Neural progenitor cell (in vitro differentiated cells): ENCODE measurements around the gene SUN1. TPM values are rescaled to one million over a fixed set of nuclear protein-coding genes. Genes with fewer than 3 reads are reported as not detected.

ENCODE experiments used
- DNase-seq: peaks from one replicate; pipeline ENCODE4 v3.0.0-alpha.2; 2016; ENCODE audit warnings: low spot score
- H2AFZ ChIP-seq: fragments of 200-600 bp; sonication (generic); replicated peaks from 2 replicates; pipeline ENCODE4 v1.6.1; 2016; ENCODE audit warnings: antibody characterized with exemption
- H3F3A ChIP-seq: fragments of 200-600 bp; sonication (generic); 2 replicates; pipeline ENCODE4 v1.6.1; 2016; ENCODE audit warnings: antibody characterized with exemption, low read depth
- H3K27ac ChIP-seq: fragments of 200-600 bp; sonication (generic); 2 replicates; pipeline ENCODE4 v1.5.1; 2016; ENCODE audit warnings: mild to moderate bottlenecking
- H3K27me3 ChIP-seq: fragments of 200-600 bp; sonication (generic); 2 replicates; pipeline ENCODE4 v1.6.1; 2016; ENCODE audit warnings: mild to moderate bottlenecking, moderate library complexity
- H3K36me3 ChIP-seq: fragments of 200-600 bp; sonication (generic); 2 replicates; pipeline ENCODE4 v1.5.1; 2016
- H3K4me1 ChIP-seq: fragments of 200-600 bp; sonication (generic); 2 replicates; pipeline ENCODE4 v1.6.1; 2016; ENCODE audit warnings: mixed run types
- H3K4me2 ChIP-seq: fragments of 200-600 bp; sonication (generic); 2 replicates; pipeline ENCODE4 v1.6.1; 2016
- H3K4me3 ChIP-seq: fragments of 200-600 bp; sonication (generic); 2 replicates; pipeline ENCODE4 v1.5.1; 2016
- H3K79me2 ChIP-seq: fragments of 200-600 bp; sonication (generic); 2 replicates; pipeline ENCODE4 v1.6.1; 2016; ENCODE audit warnings: low read depth
- H3K9ac ChIP-seq: fragments of 200-600 bp; sonication (generic); 2 replicates; pipeline ENCODE4 v1.6.1; 2016
- H3K9me3 ChIP-seq: fragments of 200-600 bp; sonication (generic); 2 replicates; pipeline ENCODE4 v1.5.1; 2016; ENCODE audit warnings: low read depth
- H4K20me1 ChIP-seq: fragments of 200-600 bp; sonication (generic); 2 replicates; pipeline ENCODE4 v1.6.1; 2016; ENCODE audit warnings: low read depth
- H3K27ac Mint-ChIP-seq: 3 replicates; pipeline ENCODE4 v1.8.0; 2021; ENCODE audit warnings: mixed read lengths
- H3K27me3 Mint-ChIP-seq: 2 replicates; pipeline ENCODE4 v1.8.0; 2022; ENCODE audit warnings: low read depth, mild to moderate bottlenecking, inconsistent platforms, moderate library complexity, mixed read lengths; ENCODE audit not compliant: insufficient read depth
- H3K36me3 Mint-ChIP-seq: 3 replicates; pipeline ENCODE4 v1.8.0; 2021; ENCODE audit warnings: mixed read lengths
- H3K4me1 Mint-ChIP-seq: 3 replicates; pipeline ENCODE4 v1.8.0; 2021; ENCODE audit warnings: mixed read lengths
- H3K4me3 Mint-ChIP-seq: 3 replicates; pipeline ENCODE4 v1.8.0; 2021; ENCODE audit warnings: mild to moderate bottlenecking, moderate library complexity, mixed read lengths
- H3K9me3 Mint-ChIP-seq: 3 replicates; pipeline ENCODE4 v1.8.0; 2020; ENCODE audit warnings: mixed read lengths
- CTCF ChIP-seq: fragments of 200-600 bp; sonication (generic); IDR thresholded peaks from 2 replicates; pipeline ENCODE4 v1.5.1; 2017; ENCODE audit warnings: antibody characterized with exemption, mild to moderate bottlenecking
- EZH2 ChIP-seq: fragments of 200-600 bp; sonication (generic); IDR thresholded peaks from 2 replicates; pipeline ENCODE4 v1.6.1; 2017; ENCODE audit warnings: antibody characterized with exemption, mild to moderate bottlenecking, moderate library complexity
- EZH2phosphoT487 ChIP-seq: fragments of 200-600 bp; sonication (generic); IDR thresholded peaks from 2 replicates; pipeline ENCODE4 v1.6.1; 2017; ENCODE audit warnings: antibody characterized with exemption
- total RNA-seq: library from RNA; depleted of rRNA; stranded (reverse); fragments of >200 nt; gene quantifications from 2 replicates; pipeline ENCODE4 v1.2.3, GENCODE V29; 2015; ENCODE audit warnings: low replicate concordance

The SUN1 gene
- total RNA-seq, 1 donor from 2014 or later = 104 TPM

- Histone ChIP-seq H3K36me3 (no peaks in the 10 kb centered on the region), H3K4me2 (peak overlapping the region; percentile 72), H3K79me2 (no peaks in the 10 kb centered on the region), H3K4me3 (peak overlapping the region; percentile 39), H3K9ac (no peak overlapping the region), H3K9me3 (no peaks in the 10 kb centered on the region), H4K20me1 (no peaks in the 10 kb centered on the region), H3K27me3 (peaks cover 63% of the 10 kb centered on the region), H3K27ac (no peak overlapping the region), H3K4me1 (no peaks in the 10 kb centered on the region), H3F3A (no peaks in the 10 kb centered on the region), H2AFZ (peak overlapping the region; percentile 76)
- DNase-seq = peak; percentile 58
- Mint-ChIP-seq H3K9me3 (no peaks in the 10 kb centered on the region), H3K27ac (no peak overlapping the region), H3K4me1 (no peaks in the 10 kb centered on the region), H3K27me3 (peaks cover 13% of the 10 kb centered on the region), H3K36me3 (no peaks in the 10 kb centered on the region), H3K4me3 (no peak overlapping the region)
- TF ChIP-seq EZH2phosphoT487 (peak; percentile 82), EZH2 (peak; percentile 84), CTCF (no peak)
Measured at GRCh38 chr7:909358-910329, 77.4 kb downstream of the SUN1 start.

- H3K4me3 Mint-ChIP-seq = peak overlapping the region; percentile 60
- Histone ChIP-seq H4K20me1 (no peaks in the 10 kb centered on the region), H3K9me3 (no peaks in the 10 kb centered on the region), H3K4me2 (no peak overlapping the region), H3K27ac (no peak overlapping the region), H3K27me3 (peaks cover 55% of the 10 kb centered on the region), H2AFZ (no peak overlapping the region), H3K9ac (no peak overlapping the region), H3K4me3 (no peak overlapping the region), H3K36me3 (no peaks in the 10 kb centered on the region), H3K79me2 (no peaks in the 10 kb centered on the region), H3F3A (no peaks in the 10 kb centered on the region), H3K4me1 (no peaks in the 10 kb centered on the region)
- no peak overlapping the region for H3K27ac Mint-ChIP-seq
- H3K9me3 Mint-ChIP-seq = no peaks in the 10 kb centered on the region
- H3K36me3 Mint-ChIP-seq = no peaks in the 10 kb centered on the region
- TF ChIP-seq EZH2phosphoT487 (no peak), EZH2 (no peak), CTCF (no peak)
- peaks cover 17% of the 10 kb centered on the region for H3K27me3 Mint-ChIP-seq
- no peak for DNase-seq
- peaks cover 5% of the 10 kb centered on the region for H3K4me1 Mint-ChIP-seq
Measured at GRCh38 chr7:910441-910861, 78.2 kb downstream of the SUN1 start.

- Histone ChIP-seq H3K9me3 (no peaks in the 10 kb centered on the region), H3K4me1 (no peaks in the 10 kb centered on the region), H2AFZ (no peak overlapping the region), H4K20me1 (no peaks in the 10 kb centered on the region), H3K9ac (no peak overlapping the region), H3K4me3 (no peak overlapping the region), H3F3A (no peaks in the 10 kb centered on the region), H3K27ac (no peak overlapping the region), H3K27me3 (peaks cover 50% of the 10 kb centered on the region), H3K4me2 (no peak overlapping the region), H3K36me3 (no peaks in the 10 kb centered on the region), H3K79me2 (no peaks in the 10 kb centered on the region)
- DNase-seq = no peak
- peaks cover 20% of the 10 kb centered on the region for H3K27me3 Mint-ChIP-seq
- no peaks in the 10 kb centered on the region for H3K36me3 Mint-ChIP-seq
- TF ChIP-seq CTCF (no peak), EZH2phosphoT487 (no peak), EZH2 (no peak)
- no peaks in the 10 kb centered on the region for H3K9me3 Mint-ChIP-seq
- no peak overlapping the region for H3K27ac Mint-ChIP-seq
- H3K4me3 Mint-ChIP-seq = no peak overlapping the region
- peaks cover 10% of the 10 kb centered on the region for H3K4me1 Mint-ChIP-seq
Measured at GRCh38 chr7:910931-911431, 78.7 kb downstream of the SUN1 start.
